Spinal cord (tissue), 10 donors: ENCODE data around the gene CIAO1. TPM values are rescaled to one million over a fixed set of nuclear protein-coding genes. Genes with fewer than 3 reads are reported as not detected.
"Not testable (repeated sequence)": the region's sequence is repeated elsewhere in the genome, so short reads cannot be mapped to it uniquely, and the experiment has no call there.

Experiments used
- DNase-seq, 6 donors: peaks; one replicate each; pipeline versions ENCODE4 v3.0.0 to v3.0.0-alpha.2; 2013 to 2015; ENCODE audit warnings: low spot score in 6 of 6, low read depth in 4 of 6
- H3K27ac ChIP-seq: one replicate; pipeline ENCODE4 v1.5.1; 2013; ENCODE audit warnings: low read depth, low read length, control low read depth
- H3K27me3 ChIP-seq: one replicate; pipeline ENCODE4 v1.6.1; 2013; ENCODE audit warnings: low read length; ENCODE audit not compliant: control insufficient read depth, insufficient read depth
- H3K36me3 ChIP-seq: one replicate; pipeline ENCODE4 v1.6.1; 2013; ENCODE audit warnings: low read length; ENCODE audit not compliant: control insufficient read depth, insufficient read depth
- H3K4me1 ChIP-seq: one replicate; pipeline ENCODE4 v1.6.1; 2013; ENCODE audit warnings: low read length; ENCODE audit not compliant: control insufficient read depth, insufficient read depth
- H3K4me3 ChIP-seq: one replicate; pipeline ENCODE4 v1.5.1; 2013; ENCODE audit warnings: low read depth, low read length, control low read depth
- H3K9me3 ChIP-seq: one replicate; pipeline ENCODE4 v1.6.1; 2013; ENCODE audit warnings: low read length; ENCODE audit not compliant: control insufficient read depth, insufficient read depth
- WGBS: methylation state at CpG from one replicate; pipeline ENCODE4 v1.1.5; 2013; ENCODE audit warnings: missing lambda C conversion rate; ENCODE audit not compliant: insufficient coverage; 5-methylcytosine and 5-hydroxymethylcytosine counted together
- long read RNA-seq, 4 donors: transcript quantifications; one replicate each; lab custom pipeline, GENCODE V29; 2026
- polyA plus RNA-seq, 2 donors: library from polyadenylated mRNA; unstranded; fragments of 120-200 nt; gene quantifications; one replicate each; pipeline ENCODE4 v1.2.1, GENCODE V29; 2013; ENCODE audit not compliant: insufficient read length in 2 of 2
- total RNA-seq, 2 donors: library from RNA; depleted of rRNA in 1 of 2; stranded (reverse); fragments of 120-200 nt in 1 of 2; fragments of >200 nt in 1 of 2; gene quantifications; one replicate each; pipeline versions ENCODE4 v1.2.3 to v1.2.4, GENCODE V29; 2013 to 2014
- donor health status: healthy.

The CIAO1 gene
- total RNA-seq (10 to 100 TPM; 74.2 to 79.4 TPM), polyA plus RNA-seq (10 to 100 TPM; 74.5 to 77.3 TPM)
- long read RNA-seq, donor 1, transcript CIAO1-203 (7 exons, 1,533 nt) = major isoform, 31 of 308 reads
- long read RNA-seq, donor 1, partial matches to known transcripts = 254 of 308 reads
- long read RNA-seq, donor 1, other reads (novel, unspliced or antisense) = 20 of 308 reads
- long read RNA-seq, donor 2, transcript CIAO1-203 (7 exons, 1,533 nt) = major isoform, 14 of 14 reads
- long read RNA-seq, donor 2, partial matches to known transcripts = 0 of 14 reads
- long read RNA-seq, donor 2, other reads (novel, unspliced or antisense) = 0 of 14 reads
- long read RNA-seq, donor 3, transcript CIAO1-203 (7 exons, 1,533 nt) = major isoform, 17 of 66 reads
- long read RNA-seq, donor 3, partial matches to known transcripts = 48 of 66 reads
- long read RNA-seq, donor 3, other reads (novel, unspliced or antisense) = 0 of 66 reads
- long read RNA-seq, donor 4, transcript CIAO1-203 (7 exons, 1,533 nt) = major isoform, 27 of 309 reads
- long read RNA-seq, donor 4, partial matches to known transcripts = 257 of 309 reads
- long read RNA-seq, donor 4, other reads (novel, unspliced or antisense) = 25 of 309 reads

- Histone ChIP-seq H3K27ac (peak within 1 kb of the TSS; percentile 91), H3K27me3 (no peaks in the 10 kb centered on the region), H3K9me3 (no peaks in the 10 kb centered on the region), H3K4me3 (peak within 1 kb of the TSS; percentile 96), H3K4me1 (peaks cover 25% of the 10 kb centered on the region), H3K36me3 (peaks cover 54% of the 10 kb centered on the region)
- WGBS = under 1% methylated on average over 81 of the region's 81 CpGs
- DNase-seq = peak; percentile 87 to 99 (median 96)
These were observed at the start of gene CIAO1, which contains the start of gene TMEM127 for GRCh38 chr2:96265840-96266679. Gene CIAO1 (plus strand): TSS chr2:96266225. CDS start chr2:96266351, 126 bp downstream. Gene TMEM127 (minus strand): TSS chr2:96265997. CDS start chr2:96265381, 616 bp downstream.

GRCh38 chr2:96218508-96219131 lies 47.4 kb upstream of the CIAO1 start:
- no peaks in the 10 kb centered on the region for H3K4me1 ChIP-seq
- no peaks in the 10 kb centered on the region for H3K27me3 ChIP-seq
- no peak overlapping the region for H3K27ac ChIP-seq
- no peak overlapping the region for H3K4me3 ChIP-seq
- DNase-seq = no peak
- WGBS = 82% methylated on average over 4 of the region's 13 CpGs
- H3K9me3 ChIP-seq = no peaks in the 10 kb centered on the region
- no peaks in the 10 kb centered on the region for H3K36me3 ChIP-seq

DNA sequence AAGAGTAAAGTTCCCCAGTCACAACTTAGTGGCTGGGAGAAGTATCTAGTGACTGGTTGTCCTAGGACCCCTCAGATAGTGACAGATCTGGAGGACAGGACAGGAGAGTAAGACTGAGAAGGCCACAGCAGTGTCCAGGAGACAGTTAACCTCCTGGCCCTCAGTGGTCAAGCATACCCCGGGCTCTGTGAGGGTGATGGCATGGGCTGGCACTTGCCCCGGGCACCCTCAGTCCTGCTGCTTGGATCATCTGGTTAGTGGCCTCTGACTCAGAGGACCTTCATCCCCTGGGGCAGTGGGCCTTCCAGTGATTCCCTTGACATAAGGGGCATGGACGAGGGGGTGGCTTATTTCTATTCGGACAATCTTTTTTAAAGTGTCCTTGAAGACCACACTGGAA lies 46.1 kb upstream of the CIAO1 start:
- 87% methylated on average over 4 of the region's 4 CpGs for WGBS
- H3K9me3 ChIP-seq, H3K4me3 ChIP-seq, H3K27ac ChIP-seq, H3K27me3 ChIP-seq, H3K4me1 ChIP-seq, H3K36me3 ChIP-seq, DNase-seq: not testable (repeated sequence)

DNA sequence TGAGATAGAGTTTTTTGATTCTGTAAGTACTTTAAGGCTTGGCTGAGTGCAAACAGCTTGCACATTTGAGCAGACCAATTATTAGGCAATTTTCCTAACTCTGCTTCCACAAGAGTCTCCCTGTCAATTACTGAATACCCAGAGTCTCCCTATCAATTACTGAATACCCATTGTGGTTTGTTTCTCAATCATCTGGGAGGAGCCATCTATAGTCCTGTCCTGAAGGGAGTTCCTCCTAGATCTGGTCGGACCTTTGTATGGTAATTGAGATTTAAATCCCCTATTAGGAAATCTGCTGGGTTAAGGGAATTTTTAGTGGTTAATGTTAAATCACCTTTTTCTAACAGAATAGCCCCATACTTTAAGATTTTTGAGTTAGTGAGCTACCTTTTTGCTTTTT lies 44.9 kb upstream of the CIAO1 start:
- H3K9me3 ChIP-seq, H3K4me1 ChIP-seq, H3K4me3 ChIP-seq, H3K27ac ChIP-seq, DNase-seq, H3K27me3 ChIP-seq, H3K36me3 ChIP-seq: not testable (repeated sequence)
- no CpG with 5 or more reads among the region's 1 CpG for whole genome bisulfite sequencing

DNA sequence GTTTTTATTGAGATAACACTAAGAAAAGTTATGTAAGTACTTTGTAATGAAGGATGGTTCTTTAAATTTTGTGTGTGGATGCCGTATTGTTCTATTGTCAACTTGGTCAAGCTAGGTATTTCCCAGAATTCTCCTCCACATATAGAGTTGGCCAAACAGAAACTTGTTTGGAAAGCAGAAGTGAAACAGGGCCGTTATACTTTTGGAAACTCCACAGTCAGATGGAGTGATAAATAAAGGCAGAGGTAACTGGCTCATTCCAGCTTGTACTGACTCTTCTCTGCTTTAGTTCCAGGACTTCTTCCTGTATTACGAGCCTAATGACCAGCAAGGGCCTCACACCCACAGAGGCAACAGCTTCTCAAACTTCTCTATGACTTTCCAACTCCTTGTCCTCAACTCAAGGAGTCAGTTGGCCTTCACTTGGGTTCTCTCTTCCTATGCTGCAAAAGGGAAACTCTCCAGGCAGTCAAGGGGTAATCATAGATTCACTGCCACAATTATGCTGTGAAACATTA lies 41.0 kb upstream of the CIAO1 start:
- no peak for DNase-seq
- no peaks in the 10 kb centered on the region for H3K36me3 ChIP-seq
- H3K27ac ChIP-seq = peak overlapping the region; percentile 36
- no peaks in the 10 kb centered on the region for H3K4me1 ChIP-seq
- no peaks in the 10 kb centered on the region for H3K27me3 ChIP-seq
- 90% methylated on average over 2 of the region's 3 CpGs for WGBS
- H3K9me3 ChIP-seq = no peaks in the 10 kb centered on the region
- no peak overlapping the region for H3K4me3 ChIP-seq

DNA sequence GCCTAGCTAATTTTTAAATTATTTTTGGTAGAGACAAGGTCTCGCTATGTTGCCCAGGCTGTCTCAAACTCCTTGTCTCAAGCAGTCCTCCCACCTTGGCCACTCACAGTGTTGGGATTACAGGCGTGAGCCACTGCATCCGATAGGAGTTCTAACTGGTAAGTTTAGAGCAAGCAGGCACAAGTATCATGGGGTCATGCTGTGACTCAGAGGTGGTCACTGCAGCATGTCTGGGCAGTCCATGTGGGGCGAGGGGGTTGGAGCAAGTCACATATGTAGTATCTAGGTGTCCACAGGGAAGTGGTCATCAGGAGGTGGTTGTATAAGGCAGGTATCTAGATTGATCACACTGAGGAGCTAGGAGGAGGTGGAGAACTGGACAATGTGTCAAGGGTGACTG lies 34.7 kb upstream of the CIAO1 start:
- Histone ChIP-seq H3K27ac (no peak overlapping the region), H3K4me1 (no peaks in the 10 kb centered on the region), H3K4me3 (no peak overlapping the region), H3K36me3 (no peaks in the 10 kb centered on the region), H3K9me3 (no peaks in the 10 kb centered on the region), H3K27me3 (no peaks in the 10 kb centered on the region)
- WGBS = 93% methylated on average over 4 of the region's 4 CpGs
- DNase-seq = no peak

DNA sequence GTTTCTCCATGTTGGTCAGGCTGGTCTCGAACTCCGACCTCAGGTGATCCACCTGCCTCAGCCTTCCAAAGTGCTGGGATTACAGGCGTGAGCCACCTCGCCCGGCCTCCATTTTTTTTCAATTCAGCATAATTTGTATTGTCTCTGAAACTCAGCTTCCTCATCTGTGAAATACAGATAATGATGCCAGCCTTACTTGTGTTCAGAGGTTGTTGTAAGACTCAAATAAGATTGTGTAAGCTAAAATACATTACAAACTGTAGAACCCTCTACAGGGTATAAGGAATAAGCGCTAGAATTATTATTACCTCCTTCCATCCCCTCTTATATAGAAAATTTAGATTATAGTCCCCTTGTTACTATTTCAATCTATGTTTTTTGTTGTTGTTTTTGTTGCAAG lies 32.6 kb upstream of the CIAO1 start:
- Histone ChIP-seq H3K4me3 (no peak overlapping the region), H3K9me3 (no peaks in the 10 kb centered on the region), H3K27ac (no peak overlapping the region), H3K4me1 (no peaks in the 10 kb centered on the region), H3K36me3 (no peaks in the 10 kb centered on the region), H3K27me3 (no peaks in the 10 kb centered on the region)
- WGBS = 93% methylated on average over 3 of the region's 6 CpGs
- no peak for DNase-seq

- no peaks in the 10 kb centered on the region for H3K4me1 ChIP-seq
- no peaks in the 10 kb centered on the region for H3K27me3 ChIP-seq
- no peak for DNase-seq
- no peaks in the 10 kb centered on the region for H3K36me3 ChIP-seq
- H3K9me3 ChIP-seq = no peaks in the 10 kb centered on the region
- no peak overlapping the region for H3K4me3 ChIP-seq
- WGBS = 72% methylated on average over 3 of the region's 4 CpGs
- H3K27ac ChIP-seq = no peak overlapping the region
These were observed 32.1 kb upstream of the CIAO1 start for GRCh38 chr2:96233880-96234316.

- DNase-seq = no peak
- H3K4me1 ChIP-seq = no peaks in the 10 kb centered on the region
These were observed 29.1 kb upstream of the CIAO1 start for GRCh38 chr2:96236882-96237281.

More at GRCh38 chr2:96236882-96237281, 29.1 kb upstream of the CIAO1 start:
- H3K4me3 ChIP-seq = no peak overlapping the region
- H3K9me3 ChIP-seq = no peaks in the 10 kb centered on the region
- peaks cover 7% of the 10 kb centered on the region for H3K36me3 ChIP-seq
- no CpG with 5 or more reads among the region's 1 CpG for WGBS
- no peaks in the 10 kb centered on the region for H3K27me3 ChIP-seq
- H3K27ac ChIP-seq = no peak overlapping the region
